ENCODE results near the gene CNGB1.

The CNGB1 gene

DNA sequence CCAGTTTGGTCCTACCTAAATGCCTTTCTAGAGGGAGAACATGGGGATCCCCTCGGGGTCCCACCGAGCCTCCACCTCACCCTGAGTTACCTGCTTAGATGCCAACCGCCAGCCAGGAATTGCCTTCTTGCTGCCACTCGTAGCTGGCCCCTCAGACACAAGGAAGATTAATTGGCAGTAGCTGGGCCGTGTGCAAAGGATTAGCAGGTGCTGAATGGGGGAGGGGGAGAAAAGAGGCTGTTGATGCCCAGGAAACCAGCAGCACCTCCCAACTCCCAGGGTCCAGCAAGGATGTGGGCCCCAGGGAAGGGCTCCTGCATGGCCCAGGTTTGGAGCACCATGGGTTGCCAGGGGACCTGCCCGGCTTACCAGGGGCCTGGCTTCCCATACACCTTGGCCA is at the start of gene CNGB1:
Gene CNGB1 (minus strand): TSS at position 159 of the 400 bp plus-strand sequence. CDS start 3,842 bp downstream, outside the sequence.
- POLR2A ChIA-PET, result no interaction called here
- CTCF ChIA-PET, result no interaction called here

DNA sequence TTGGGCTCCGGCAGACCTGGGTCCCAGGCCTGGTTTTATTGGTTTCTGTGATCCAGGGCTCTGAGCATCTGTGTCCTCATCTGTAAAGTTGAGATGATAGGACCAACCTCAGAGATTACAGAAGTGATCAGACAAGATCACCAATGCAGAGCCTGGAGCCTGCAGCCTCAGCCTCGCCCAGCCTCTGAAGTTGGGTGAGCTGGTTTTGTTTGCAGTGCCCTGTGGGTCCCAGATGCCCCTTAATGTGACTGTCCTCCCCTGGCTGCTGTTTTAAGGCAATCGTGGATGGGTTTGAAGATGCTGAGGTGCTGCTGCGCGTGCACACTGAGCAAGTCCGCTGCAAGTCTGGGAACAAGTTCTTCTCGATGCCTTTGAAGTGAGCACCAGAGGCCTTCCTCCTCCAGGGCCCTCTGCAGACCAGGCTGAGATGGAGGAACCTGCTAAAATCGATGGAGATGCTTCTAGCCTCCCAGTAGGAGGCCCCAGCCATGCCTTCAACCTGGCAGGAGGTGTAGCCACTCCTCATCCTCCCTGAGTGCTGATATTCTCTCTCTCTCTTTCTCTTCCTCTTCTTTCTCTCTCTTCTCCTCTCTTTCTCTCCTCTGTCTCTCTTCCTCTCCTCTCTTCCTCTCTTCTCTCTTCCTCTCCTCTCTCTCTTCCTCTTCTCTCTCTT is 49.1 kb upstream of the CNGB1 start:
- TF ChIP-seq, protein P1, sequence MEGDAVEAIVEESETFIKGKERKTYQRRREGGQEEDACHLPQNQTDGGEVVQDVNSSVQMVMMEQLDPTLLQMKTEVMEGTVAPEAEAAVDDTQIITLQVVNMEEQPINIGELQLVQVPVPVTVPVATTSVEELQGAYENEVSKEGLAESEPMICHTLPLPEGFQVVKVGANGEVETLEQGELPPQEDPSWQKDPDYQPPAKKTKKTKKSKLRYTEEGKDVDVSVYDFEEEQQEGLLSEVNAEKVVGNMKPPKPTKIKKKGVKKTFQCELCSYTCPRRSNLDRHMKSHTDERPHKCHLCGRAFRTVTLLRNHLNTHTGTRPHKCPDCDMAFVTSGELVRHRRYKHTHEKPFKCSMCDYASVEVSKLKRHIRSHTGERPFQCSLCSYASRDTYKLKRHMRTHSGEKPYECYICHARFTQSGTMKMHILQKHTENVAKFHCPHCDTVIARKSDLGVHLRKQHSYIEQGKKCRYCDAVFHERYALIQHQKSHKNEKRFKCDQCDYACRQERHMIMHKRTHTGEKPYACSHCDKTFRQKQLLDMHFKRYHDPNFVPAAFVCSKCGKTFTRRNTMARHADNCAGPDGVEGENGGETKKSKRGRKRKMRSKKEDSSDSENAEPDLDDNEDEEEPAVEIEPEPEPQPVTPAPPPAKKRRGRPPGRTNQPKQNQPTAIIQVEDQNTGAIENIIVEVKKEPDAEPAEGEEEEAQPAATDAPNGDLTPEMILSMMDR (IDR thresholded peaks at IDR 0.05; ENCODE audit: control extremely low read depth, extremely low read depth, low read depth, missing control alignments), result no peak
- ChIA-PET POLR2A (no interaction called here), CTCF (interaction anchor here (0.9 to 3.0 kb wide), 6 partner anchors 8 to 177 kb away, joined by 3 to 11 read pairs (median 4); no protein-coding TSS in a partner anchor)
- no peak for DNase-seq (ENCODE audit: extremely low spot score)

More for the DNA sequence above, at the start of gene CNGB1:
- no peak for DNase-seq (ENCODE audit: extremely low spot score)
- TF ChIP-seq, protein P1 (IDR thresholded peaks at IDR 0.05; ENCODE audit: control extremely low read depth, extremely low read depth, low read depth, missing control alignments), result no peak

DNA sequence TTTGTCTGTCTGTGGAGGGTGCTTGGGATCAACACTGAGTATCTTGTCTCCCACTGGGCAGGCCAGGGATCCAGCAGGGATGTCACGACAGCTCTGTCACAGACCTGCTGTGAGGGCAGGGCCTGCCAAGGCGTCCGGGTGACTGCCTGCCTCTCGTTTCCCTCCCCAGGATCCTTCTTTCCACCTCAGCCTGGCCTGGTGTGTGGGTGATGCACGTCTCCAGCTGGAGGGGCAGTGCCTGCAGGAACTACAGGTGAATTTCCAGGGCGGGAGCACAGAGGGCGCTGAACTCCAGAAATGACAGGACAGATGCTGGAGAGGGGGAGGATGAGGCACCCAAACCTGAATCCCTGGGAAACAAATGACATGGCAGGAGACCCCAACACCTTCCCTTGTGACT is 47.9 kb upstream of the CNGB1 start:
- ChIA-PET CTCF (interaction anchor here (0.9 to 3.0 kb wide), 6 partner anchors 8 to 178 kb away, joined by 3 to 11 read pairs (median 4); no protein-coding TSS in a partner anchor), POLR2A (no interaction called here)
- TF ChIP-seq, protein P1 (IDR thresholded peaks at IDR 0.05; ENCODE audit: control extremely low read depth, extremely low read depth, low read depth, missing control alignments), result no peak
- DNase-seq (ENCODE audit: extremely low spot score), result no peak

DNA sequence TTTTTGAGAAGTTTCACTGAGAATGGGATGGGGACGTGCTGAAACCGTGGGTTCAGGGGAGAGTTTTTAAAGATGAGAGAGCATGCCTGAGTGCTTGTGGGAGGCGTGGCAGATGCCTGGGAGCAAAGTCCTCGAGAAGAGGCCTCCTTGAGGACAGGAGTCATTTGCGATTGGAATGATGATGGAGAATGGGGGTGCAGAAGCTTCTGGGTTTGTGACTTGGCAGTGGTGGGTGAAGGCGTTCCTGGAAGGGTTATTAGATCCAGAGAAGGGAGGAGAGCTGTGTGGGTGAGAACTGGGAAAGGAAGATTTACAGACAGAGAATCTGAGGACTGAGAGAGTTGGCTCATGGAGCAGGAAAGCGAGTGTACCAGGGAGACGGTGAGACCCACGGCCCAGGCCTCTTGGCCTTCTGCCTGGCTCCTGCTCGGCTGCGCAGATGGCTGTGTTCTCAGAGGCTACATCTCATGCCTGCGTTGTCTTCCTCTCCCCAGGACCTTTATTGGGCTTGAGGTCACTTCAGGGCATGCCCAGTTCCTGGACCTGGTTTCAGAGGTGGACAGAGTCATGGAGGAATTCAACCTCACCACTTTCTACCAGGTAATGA is 46.0 kb upstream of the CNGB1 start:
- DNase-seq (ENCODE audit: extremely low spot score), result no peak
- CTCF ChIA-PET, result interaction anchor here (0.9 to 1.0 kb wide), 2 partner anchors 12 to 179 kb away, joined by 3 read pairs; no protein-coding TSS in a partner anchor
- POLR2A ChIA-PET, result interaction anchor here (0.7 kb wide), 1 partner anchor 369 kb away, joined by 3 read pairs; no protein-coding TSS in a partner anchor
- TF ChIP-seq, protein P1 (IDR thresholded peaks at IDR 0.05; ENCODE audit: control extremely low read depth, extremely low read depth, low read depth, missing control alignments), result no peak

DNA sequence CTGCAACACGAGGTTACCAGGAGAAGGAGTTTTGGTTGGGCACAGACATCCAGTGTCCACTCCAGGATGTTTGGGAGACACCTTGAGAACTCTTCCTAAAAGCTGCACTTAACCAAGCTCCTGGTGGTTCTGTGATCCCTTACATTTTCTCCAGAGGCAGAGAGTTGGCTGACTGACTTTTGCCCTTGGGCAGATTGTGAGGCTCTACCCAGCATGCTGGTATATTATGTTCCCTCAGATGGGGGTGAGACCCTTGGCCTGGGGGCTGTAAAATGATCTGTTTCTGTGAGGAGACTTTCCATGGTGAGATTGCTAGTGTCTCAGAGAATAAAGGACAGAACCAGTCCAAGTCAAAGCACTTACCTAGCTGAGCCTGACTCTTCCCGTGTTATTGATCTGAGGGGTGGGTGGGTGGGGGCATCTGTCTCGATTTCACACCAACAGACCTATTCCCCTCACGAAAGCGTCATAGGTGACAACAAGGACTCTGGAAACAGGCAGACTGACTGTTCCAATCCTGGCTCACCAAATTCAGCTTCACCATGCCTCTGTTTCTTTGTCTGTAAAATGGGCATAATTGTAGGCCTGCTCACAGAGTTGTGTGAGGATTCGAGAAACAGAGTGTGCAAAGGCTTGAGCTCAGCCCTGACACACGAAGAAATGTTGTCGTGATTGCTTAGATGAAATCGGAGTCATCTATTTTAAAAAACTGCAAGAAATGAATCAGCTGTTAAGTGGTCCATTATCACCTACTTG is 42.5 kb upstream of the CNGB1 start:
- CTCF ChIA-PET, result interaction anchor here (0.7 to 2.0 kb wide), 4 partner anchors 10 to 114 kb away, joined by 3 to 5 read pairs (median 4); partner anchors contain the start of genes USB1 and ZNF319
- POLR2A ChIA-PET, result no interaction called here
- TF ChIP-seq, protein P1 (IDR thresholded peaks at IDR 0.05; ENCODE audit: control extremely low read depth, extremely low read depth, low read depth, missing control alignments), result no peak
- no peak for DNase-seq (ENCODE audit: extremely low spot score)

DNA sequence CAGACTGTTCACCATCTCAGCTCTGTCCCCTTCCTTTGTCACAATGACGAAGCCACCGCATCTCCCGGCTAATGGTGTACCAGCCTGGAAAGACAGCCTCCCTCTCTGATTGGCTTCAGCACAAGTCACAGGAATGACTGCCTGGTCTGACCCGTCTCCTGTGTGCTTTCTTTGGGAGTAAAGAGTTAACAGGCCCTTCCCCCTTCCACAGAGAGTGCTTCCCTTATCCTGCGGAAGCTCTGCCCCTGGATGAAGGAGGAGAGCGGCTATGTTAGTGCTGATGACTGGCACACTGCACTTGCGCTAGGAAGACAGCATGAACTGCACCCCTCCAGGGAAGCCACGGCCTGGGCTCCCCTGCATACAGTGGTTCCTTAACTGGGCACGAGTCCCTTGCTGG is 41.6 kb upstream of the CNGB1 start:
- CTCF ChIA-PET, result interaction anchor here (2.0 kb wide), 1 partner anchor 11 kb away, joined by 5 read pairs; the partner anchor contains the start of gene USB1
- DNase-seq (ENCODE audit: extremely low spot score), result no peak
- TF ChIP-seq, protein P1 (IDR thresholded peaks at IDR 0.05; ENCODE audit: control extremely low read depth, extremely low read depth, low read depth, missing control alignments), result no peak
- POLR2A ChIA-PET, result no interaction called here

Data from GM10248 (cell line).